HG02884 (cell line): ENCODE results near the gene FRAS1.
"Not testable (repeated sequence)": the region's sequence is repeated elsewhere in the genome, so short reads cannot be mapped to it uniquely, and the experiment has no call there.

Experiments used
- ATAC-seq: cut with Tn5 transposase; IDR thresholded peaks from one replicate; pipeline ENCODE4 v1.9.1; 2021; ENCODE audit warnings: mild to moderate bottlenecking, moderate library complexity; ENCODE audit not compliant: unreplicated experiment

Gene FRAS1

GRCh38 chr4:78099058-78099457 lies 41.9 kb downstream of the FRAS1 start:
- ATAC-seq: no peak

- no peak for ATAC-seq
These were observed 42.9 kb downstream of the FRAS1 start for GRCh38 chr4:78100060-78100459.

GRCh38 chr4:78119698-78120097 lies 62.6 kb downstream of the FRAS1 start:
- ATAC-seq: no peak

GRCh38 chr4:78120144-78120880 lies 63.2 kb downstream of the FRAS1 start:
- ATAC-seq: no peak

- no peak for ATAC-seq
These were observed 64.3 kb downstream of the FRAS1 start for GRCh38 chr4:78121338-78121904.

GRCh38 chr4:78125834-78126331 lies 68.8 kb downstream of the FRAS1 start:
- ATAC-seq: not testable (repeated sequence)

GRCh38 chr4:78129383-78130108 lies 72.4 kb downstream of the FRAS1 start:
- ATAC-seq: no peak

- ATAC-seq: no peak
These were observed 74.3 kb downstream of the FRAS1 start for GRCh38 chr4:78131403-78131802.

- ATAC-seq: no peak
These were observed 79.3 kb downstream of the FRAS1 start for GRCh38 chr4:78136109-78137081.

- no peak for ATAC-seq
These were observed 80.4 kb downstream of the FRAS1 start for GRCh38 chr4:78137532-78137931.

- no peak for ATAC-seq
These were observed 81.1 kb downstream of the FRAS1 start for GRCh38 chr4:78138252-78138651.

- no peak for ATAC-seq
These were observed 86.5 kb downstream of the FRAS1 start for GRCh38 chr4:78143634-78144033.

GRCh38 chr4:78145008-78145407 lies 87.9 kb downstream of the FRAS1 start:
- no peak for ATAC-seq

GRCh38 chr4:78145622-78146021 lies 88.5 kb downstream of the FRAS1 start:
- ATAC-seq: no peak

- ATAC-seq: no peak
These were observed 92.8 kb downstream of the FRAS1 start for GRCh38 chr4:78149751-78150542.

- ATAC-seq: no peak
These were observed 93.4 kb downstream of the FRAS1 start for GRCh38 chr4:78150543-78150864.

- ATAC-seq: no peak
These were observed 95.7 kb downstream of the FRAS1 start for GRCh38 chr4:78152795-78153194.

GRCh38 chr4:78154972-78155590 lies 98.0 kb downstream of the FRAS1 start:
- no peak for ATAC-seq

- ATAC-seq: no peak
These were observed 98.5 kb downstream of the FRAS1 start for GRCh38 chr4:78155616-78156105.
